HG02840 (cell line): ENCODE results near the gene HADHA.

ENCODE experiments used
- ATAC-seq: cut with Tn5 transposase; IDR thresholded peaks from one replicate; pipeline ENCODE4 v1.9.1; 2021; ENCODE audit warnings: mild to moderate bottlenecking, moderate library complexity, moderate number of reproducible peaks; ENCODE audit not compliant: unreplicated experiment, low FRiP score

The HADHA gene

DNA sequence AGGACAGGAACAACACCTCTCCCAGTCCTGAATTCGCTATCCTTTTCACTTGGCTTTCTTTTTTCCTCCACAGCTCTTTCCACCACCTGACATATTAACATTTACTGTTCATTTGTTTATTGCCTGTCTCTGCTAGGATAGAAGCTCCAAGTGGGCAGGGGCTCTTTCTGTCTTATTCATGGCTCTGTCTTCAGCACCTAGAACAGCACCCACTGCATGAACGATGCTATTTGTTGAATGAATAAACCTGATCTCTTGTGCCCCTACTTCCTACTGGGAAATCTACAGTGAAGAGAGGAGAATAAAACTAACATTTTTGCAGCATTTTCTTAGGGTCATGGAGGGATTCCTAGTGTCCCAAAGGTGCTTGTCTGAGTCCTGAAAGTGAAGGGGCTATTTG, 95.9 kb downstream of the HADHA start:
- ATAC-seq: no peak

DNA sequence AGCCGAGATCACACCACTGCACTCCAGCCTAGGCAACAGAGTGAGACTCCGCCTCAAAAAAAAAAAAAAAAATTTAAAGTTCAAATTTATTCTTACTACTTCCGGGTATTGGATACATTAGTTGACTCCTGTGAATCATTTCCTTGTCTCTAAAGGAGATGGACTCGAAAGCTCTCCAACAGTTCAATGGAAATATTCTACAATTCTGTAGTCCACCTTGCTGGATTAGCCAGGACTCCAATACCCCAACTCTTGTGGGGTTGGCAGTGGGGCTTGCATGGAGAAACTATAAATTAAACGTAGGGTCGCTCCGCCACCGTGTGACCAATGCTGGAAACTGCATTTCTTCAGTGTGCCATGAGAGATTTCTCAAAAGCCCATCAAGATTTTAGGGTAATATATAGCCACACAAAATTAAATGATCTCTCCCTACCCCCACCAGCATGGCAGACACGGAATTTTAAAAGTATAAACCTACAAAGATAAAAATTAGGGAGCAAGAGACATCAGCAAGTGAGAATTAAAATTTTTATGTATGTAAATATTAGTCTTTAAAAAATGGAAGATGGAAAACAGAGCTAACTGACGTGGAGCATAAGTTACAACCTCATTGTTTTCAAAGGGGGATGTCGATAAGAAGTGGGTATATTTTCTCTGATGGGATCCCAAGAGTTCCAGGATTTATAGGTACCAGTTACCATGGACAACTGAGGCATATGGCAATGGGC, 99.3 kb downstream of the HADHA start:
- no peak for ATAC-seq

DNA sequence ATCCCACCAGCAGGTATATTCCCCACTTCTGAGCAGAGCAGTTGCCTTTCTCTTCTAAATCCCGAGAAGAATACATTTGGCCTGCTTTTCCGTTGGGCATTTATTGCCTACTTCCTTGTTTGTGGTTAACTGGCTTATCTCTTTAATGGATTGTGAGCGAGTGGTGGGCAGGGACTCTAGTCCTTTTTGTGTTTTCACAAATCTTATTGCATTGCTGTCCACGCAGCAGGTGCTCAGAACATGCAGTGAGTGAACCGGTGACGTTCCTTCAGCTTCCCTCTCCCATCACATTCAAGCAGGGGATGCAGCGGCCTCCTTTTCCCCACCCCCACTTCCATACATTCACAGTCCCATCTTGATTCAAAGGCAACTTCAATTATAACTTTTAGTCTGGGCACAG, 100.4 kb downstream of the HADHA start:
- ATAC-seq: no peak

DNA sequence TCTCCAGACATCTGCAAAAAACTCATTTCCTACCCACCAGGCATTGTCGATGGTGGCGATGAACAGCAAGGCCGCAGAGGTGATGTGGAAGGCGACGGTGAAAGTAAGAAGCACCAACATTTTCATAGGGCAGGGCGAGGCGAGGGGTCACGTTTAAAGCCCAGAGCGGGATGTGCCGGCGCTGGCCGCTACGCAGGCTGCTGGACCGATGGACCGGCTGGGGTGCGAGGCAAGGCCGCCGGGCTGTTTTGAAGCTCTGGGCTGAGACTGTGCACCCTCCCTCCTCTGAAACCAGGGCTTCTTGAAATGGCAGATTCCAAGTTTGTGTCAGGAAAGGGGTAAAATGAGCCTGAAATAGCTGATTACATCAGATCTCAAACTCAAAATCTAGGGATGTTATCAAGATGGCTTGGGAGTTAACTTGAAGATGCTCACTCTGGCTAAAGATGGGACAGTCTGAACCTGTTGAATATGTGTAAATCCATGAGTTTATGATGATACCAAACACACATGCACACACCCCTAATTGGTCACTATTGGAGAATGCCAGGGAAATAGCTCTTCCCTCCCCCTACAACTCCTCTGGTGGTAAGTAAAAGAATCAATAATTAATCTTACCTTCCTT, 103.2 kb downstream of the HADHA start:
- ATAC-seq: no peak
